ENCODE measurements around the gene TNN. TPM values are rescaled to one million over a fixed set of nuclear protein-coding genes. Genes with fewer than 3 reads are reported as not detected.

TNN gene
- total RNA-seq, 2 donors from 2014 or later: 0.09 TPM; not detected in 1

GRCh38 chr1:175178456-175178855 is 110.8 kb downstream of the TNN start:
- no peak overlapping the region for H3K4me3 Mint-ChIP-seq
- H3K4me1 Mint-ChIP-seq: peaks cover 8% of the 10 kb centered on the region
- Histone ChIP-seq H3K27me3 (ENCODE audit: control insufficient read depth, insufficient read depth, low read length, poor library complexity, severe bottlenecking) (no peaks in the 10 kb centered on the region), H3K36me3 (ENCODE audit: control insufficient read depth, insufficient read depth, low read length) (peaks cover 7% of the 10 kb centered on the region), H3K9me3 (ENCODE audit: control insufficient read depth, low read length) (no peaks in the 10 kb centered on the region), H3K9ac (ENCODE audit: extremely low read depth, low read length, poor library complexity, severe bottlenecking) (no peak overlapping the region), H3K4me3 (ENCODE audit: low read length) (no peak overlapping the region), H3K27ac (ENCODE audit: low read depth, low read length) (no peak overlapping the region), H3K4me1 (ENCODE audit: control insufficient read depth, insufficient read depth, low read length) (no peaks in the 10 kb centered on the region)
- no peak for TF ChIP-seq CTCF (conservative IDR thresholded peaks at IDR 0.05)
- no peak for DNase-seq
- no peak overlapping the region for H3K27ac Mint-ChIP-seq
- H3K36me3 Mint-ChIP-seq (ENCODE audit: low read depth): peaks cover 10% of the 10 kb centered on the region
- no peaks in the 10 kb centered on the region for H3K9me3 Mint-ChIP-seq
- no peaks in the 10 kb centered on the region for H3K27me3 Mint-ChIP-seq (ENCODE audit: insufficient read depth)
- 94 to 100% methylated on average over 1 to 3 of the region's 3 CpGs for WGBS, 2 experiments (ENCODE audit: insufficient coverage in 1 of 2, insufficient read length in 1 of 2)

- TF ChIP-seq CTCF (conservative IDR thresholded peaks at IDR 0.05): no peak
- WGBS, 2 experiments (ENCODE audit: insufficient coverage in 1 of 2, insufficient read length in 1 of 2): 95 to 100% methylated on average over 2 of the region's 2 CpGs
These were observed 112.4 kb downstream of the TNN start for GRCh38 chr1:175179837-175180590.

GRCh38 chr1:175182201-175182746 is 114.6 kb downstream of the TNN start:
- H3K27me3 Mint-ChIP-seq (ENCODE audit: insufficient read depth): no peaks in the 10 kb centered on the region
- H3K4me1 Mint-ChIP-seq: peaks cover 6% of the 10 kb centered on the region
- no peak overlapping the region for H3K27ac ChIP-seq (ENCODE audit: low read depth, low read length)
- no peaks in the 10 kb centered on the region for H3K4me1 ChIP-seq (ENCODE audit: control insufficient read depth, insufficient read depth, low read length)
- no peak overlapping the region for H3K4me3 Mint-ChIP-seq
- DNase-seq: no peak
- TF ChIP-seq CTCF (conservative IDR thresholded peaks at IDR 0.05): no peak
- WGBS, 2 experiments (ENCODE audit: insufficient coverage in 1 of 2, insufficient read length in 1 of 2): 92 to 100% methylated on average over 2 to 4 of the region's 4 CpGs
- H3K36me3 ChIP-seq (ENCODE audit: control insufficient read depth, insufficient read depth, low read length): peaks cover 7% of the 10 kb centered on the region
- no peak overlapping the region for H3K27ac Mint-ChIP-seq
- H3K9me3 ChIP-seq (ENCODE audit: control insufficient read depth, low read length): no peaks in the 10 kb centered on the region
- no peaks in the 10 kb centered on the region for H3K36me3 Mint-ChIP-seq (ENCODE audit: low read depth)
- no peaks in the 10 kb centered on the region for H3K9me3 Mint-ChIP-seq
- no peak overlapping the region for H3K4me3 ChIP-seq (ENCODE audit: low read length)
- H3K27me3 ChIP-seq (ENCODE audit: control insufficient read depth, insufficient read depth, low read length, poor library complexity, severe bottlenecking): no peaks in the 10 kb centered on the region
- no peak overlapping the region for H3K9ac ChIP-seq (ENCODE audit: extremely low read depth, low read length, poor library complexity, severe bottlenecking)

More at GRCh38 chr1:175179837-175180590, 112.4 kb downstream of the TNN start:
- H3K27me3 ChIP-seq (ENCODE audit: control insufficient read depth, insufficient read depth, low read length, poor library complexity, severe bottlenecking): no peaks in the 10 kb centered on the region
- no peak overlapping the region for H3K9ac ChIP-seq (ENCODE audit: extremely low read depth, low read length, poor library complexity, severe bottlenecking)
- no peaks in the 10 kb centered on the region for H3K4me1 ChIP-seq (ENCODE audit: control insufficient read depth, insufficient read depth, low read length)
- H3K27ac Mint-ChIP-seq: no peak overlapping the region
- H3K36me3 ChIP-seq (ENCODE audit: control insufficient read depth, insufficient read depth, low read length): peaks cover 7% of the 10 kb centered on the region
- H3K36me3 Mint-ChIP-seq (ENCODE audit: low read depth): peaks cover 10% of the 10 kb centered on the region
- no peaks in the 10 kb centered on the region for H3K9me3 ChIP-seq (ENCODE audit: control insufficient read depth, low read length)
- DNase-seq: no peak
- H3K27me3 Mint-ChIP-seq (ENCODE audit: insufficient read depth): no peaks in the 10 kb centered on the region
- peaks cover 6% of the 10 kb centered on the region for H3K4me1 Mint-ChIP-seq
- no peaks in the 10 kb centered on the region for H3K9me3 Mint-ChIP-seq
- no peak overlapping the region for H3K4me3 Mint-ChIP-seq
- no peak overlapping the region for H3K4me3 ChIP-seq (ENCODE audit: low read length)
- H3K27ac ChIP-seq (ENCODE audit: low read depth, low read length): no peak overlapping the region

Data from endodermal cell (in vitro differentiated cells).